Middle frontal gyrus (tissue), 1 donor: ENCODE data around the gene MRPL21.
"Not testable (repeated sequence)": the region's sequence is repeated elsewhere in the genome, so short reads cannot be mapped to it uniquely, and the experiment has no call there.

Source experiments
- DNase-seq: peaks from one replicate; pipeline ENCODE4 v3.0.0-alpha.2; 2015; ENCODE audit warnings: low spot score; ENCODE audit errors: extremely low spot score

MRPL21 gene

DNA sequence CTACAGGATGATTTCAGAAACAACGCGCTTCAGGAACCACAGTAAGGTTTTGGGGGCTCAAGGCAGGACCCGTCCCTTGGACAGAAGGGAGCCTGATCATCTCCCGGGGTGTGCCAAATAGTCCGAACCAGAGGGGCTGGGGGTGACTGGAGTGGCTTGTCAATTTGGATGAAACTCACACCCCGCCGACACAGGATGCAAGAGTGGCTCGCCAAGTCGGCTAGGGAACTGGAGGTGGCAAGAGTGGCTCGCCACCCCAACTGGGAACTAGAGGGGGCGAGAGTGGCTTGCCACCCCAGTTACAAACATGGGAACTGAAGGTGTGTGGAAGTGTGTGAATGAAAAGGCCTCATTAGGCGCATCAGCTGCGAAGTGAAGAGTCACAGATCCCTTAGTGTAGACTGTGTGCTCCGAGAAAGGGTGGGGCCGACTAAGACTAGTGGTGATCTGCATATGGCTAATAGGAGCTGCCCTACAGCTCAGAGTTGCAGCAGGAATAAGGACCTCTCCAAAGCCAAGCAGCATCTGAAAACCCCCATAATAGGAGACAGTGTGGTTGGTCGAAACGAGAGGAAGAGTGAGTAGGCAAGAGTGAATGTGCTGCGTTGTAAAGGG, 35.3 kb downstream of the MRPL21 start:
- DNase-seq, result no peak

DNA sequence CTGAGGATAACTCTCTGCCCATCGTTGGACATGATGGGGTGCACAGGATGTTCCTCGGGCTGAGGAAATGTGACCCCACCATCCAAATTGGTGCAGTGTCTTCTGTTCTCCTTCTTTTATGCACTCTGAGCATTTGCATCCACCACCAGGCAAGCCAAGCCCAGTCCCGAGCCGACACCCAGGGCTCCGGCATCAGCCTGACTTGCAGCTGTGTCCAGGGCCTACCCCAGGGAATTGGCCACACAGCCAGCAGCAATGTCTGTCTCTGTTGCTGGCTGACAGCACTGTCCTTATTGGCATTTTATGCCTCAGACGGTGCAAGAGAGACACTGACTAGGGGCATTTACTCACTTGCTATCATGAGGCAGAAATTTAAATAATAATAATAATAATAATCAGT, 36.6 kb downstream of the MRPL21 start:
- no peak for DNase-seq

DNA sequence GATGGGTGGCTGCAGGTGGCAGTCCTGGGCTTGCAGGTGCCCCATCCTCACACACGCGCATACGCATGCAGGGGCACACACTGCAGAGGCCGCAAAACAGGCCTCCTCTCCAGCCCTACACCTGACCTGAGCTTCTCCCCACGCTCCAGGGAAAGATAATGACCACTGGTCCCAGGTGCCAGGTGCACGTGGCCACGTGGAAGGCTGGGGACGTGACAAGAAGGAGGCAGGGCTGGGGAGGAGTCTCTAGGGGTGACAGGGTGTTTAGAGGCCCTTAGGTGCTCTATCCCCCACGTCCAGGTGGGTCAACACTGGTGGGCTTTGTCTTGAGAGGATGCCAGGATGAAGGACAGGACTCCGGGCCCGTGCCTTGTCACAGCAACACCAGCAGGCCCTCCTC, 38.4 kb downstream of the MRPL21 start:
- no peak for DNase-seq

DNA sequence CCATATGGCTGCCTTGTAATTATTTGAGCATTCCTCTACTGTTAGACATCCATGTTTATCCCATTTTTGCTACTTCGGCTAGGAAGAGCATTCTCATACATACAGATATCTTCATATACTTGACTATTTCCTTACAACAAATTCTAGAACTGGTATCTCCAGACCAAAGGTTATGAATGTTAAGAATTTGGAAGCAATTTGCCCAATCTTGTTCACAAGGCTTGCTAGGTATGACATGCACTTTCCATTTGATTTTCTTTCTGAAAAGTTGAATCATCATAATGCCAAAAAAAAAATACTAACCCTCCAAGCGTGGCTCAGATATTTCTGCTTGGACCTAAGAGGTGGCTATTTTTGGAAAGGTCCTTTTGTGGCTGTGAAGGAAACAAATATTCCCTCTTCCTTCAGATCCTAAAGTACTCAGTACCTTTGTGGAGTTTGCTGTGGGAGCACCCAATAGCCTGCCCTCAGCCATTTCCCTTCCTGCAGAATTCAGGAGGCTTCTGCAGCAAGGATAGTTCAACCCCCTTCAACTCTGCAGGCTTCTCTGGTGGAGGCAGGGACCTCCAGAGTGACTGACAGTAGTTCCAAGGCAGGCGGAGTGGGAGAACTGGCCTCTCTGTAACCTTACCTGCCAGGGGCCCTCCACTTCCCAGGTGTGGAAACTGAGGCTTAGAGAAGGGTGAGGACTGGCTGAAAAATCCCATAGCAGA, 39.9 kb downstream of the MRPL21 start:
- no peak for DNase-seq

DNA sequence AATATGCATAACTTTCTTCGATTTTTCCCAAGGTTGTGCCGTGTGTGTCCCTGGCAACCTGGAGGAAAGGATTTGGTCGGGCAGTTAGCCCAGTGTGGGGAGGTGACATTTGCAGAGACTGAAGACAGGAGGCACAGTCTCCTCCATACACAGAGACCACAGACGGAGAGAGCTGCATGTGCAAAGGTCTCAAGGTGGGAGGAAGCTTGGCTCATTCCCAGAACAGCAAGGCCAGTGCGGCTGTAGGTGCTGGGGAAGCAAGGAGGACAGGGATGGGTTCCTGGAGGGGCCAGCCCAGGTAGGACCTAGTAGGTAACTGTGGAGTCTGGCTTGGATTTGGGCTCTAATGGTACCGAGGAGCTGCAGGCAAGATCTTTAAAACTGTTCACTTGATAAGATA, 41.2 kb downstream of the MRPL21 start:
- no peak for DNase-seq

DNA sequence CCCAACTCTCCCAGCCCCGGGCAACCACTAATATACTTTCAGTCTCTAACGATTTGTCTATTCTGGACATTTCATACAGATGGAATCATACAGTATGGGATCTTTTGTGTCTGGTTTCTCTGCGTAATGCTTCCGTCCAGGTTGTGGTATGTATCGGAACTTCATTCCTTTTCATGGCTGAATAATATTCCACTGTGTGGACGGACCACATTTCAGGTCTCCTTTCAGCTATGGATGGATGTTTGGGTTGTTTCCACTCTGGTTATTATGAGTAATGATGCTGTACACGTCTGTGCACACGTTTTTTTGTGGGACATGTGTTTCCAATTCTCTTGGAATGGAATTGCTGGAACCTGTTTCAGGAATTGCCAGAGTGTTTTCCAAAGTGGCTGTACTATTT, 44.5 kb downstream of the MRPL21 start:
- no peak for DNase-seq

DNA sequence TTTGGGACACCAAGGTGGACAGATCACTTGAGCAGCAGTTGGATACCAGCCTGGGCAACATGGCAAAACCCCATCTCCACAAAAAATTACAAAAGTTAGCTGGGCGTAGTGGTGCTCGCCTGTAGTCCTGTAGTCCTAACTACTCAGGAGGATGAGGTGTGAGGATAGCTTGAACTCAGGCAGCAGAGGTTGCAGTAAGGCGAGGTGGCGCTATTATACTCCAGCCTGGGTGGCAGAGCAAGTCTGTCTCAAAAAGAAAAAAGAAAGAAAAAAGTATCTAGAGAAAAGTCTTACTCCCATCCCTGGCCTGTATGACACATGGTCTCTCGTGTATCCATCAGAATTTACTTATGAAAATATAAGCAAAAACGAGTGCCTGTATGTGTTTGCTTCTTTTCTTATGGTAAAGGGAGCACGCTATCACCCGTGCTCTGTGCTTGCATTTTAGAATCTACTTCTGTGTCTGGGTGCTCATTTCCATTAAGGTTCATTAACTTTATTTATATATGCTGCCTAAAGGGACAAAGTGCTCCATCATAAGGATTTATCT, 46.5 kb downstream of the MRPL21 start:
- no peak for DNase-seq

DNA sequence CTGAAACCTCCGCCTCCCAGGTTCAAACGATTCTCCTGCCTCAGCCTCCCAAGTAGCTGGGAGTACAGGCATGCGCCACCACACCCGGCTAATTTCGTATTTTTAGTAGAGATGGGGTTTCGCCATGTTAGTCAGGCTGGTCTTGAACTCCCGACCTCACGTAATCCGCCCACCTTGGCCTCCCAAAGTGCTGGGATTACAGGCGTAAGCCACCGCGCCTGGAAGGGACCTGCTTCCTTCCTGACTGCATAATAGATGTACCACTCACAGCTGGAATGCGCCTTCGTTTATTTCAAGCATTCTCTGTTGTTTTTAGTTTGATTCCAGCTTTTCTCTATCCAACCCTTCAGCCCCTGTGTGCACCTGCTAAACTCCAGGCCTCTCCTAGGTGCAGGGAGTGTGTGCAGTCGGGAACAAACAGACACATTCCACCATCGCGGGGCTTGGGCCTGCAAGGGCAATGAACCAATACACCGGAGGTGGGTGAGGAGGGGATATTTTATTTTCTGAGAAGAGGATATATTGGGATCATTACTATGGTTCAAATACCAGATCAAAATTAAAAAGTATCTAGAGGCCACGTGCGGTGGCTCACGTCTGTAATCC, 47.1 kb downstream of the MRPL21 start:
- not testable (repeated sequence) for DNase-seq

DNA sequence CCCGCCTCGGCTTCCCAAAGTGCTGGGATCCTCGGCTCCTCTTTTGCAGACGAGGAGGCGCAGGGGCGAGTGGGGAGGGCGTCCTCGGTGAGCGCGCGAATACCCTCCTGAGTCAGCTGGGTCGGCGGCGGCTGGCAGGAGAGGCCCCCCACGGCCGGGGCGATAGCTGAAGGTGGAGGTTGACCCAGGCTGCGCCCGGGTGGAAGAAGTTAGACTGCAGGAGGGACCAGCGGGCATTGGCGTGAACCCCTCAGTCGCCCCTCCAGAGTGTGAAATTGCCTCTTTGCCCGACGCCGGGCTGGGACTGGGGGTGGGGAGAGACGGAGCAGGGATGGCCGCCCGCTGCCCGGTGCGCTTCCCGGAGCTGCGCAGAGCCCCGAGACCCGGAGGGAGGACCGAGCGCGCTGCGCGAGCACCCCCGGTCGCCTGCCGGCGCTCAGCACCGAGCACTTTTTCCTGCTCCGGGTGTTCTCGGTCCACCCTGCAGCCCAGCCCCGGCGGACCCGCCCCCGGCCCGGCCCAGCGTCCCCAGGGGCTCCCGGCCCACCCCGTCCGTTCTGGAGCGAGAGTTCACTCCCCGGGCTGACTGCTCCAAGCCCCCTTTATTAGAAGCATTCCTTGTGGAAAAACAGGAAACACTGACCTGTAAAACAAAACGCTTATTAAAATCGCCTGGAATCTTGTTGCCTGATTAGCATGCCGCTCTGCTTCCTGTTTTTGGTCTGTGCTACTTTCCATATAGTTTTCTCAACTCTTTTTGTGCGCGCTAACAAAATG, 48.2 kb downstream of the MRPL21 start:
- DNase-seq, result no peak

DNA sequence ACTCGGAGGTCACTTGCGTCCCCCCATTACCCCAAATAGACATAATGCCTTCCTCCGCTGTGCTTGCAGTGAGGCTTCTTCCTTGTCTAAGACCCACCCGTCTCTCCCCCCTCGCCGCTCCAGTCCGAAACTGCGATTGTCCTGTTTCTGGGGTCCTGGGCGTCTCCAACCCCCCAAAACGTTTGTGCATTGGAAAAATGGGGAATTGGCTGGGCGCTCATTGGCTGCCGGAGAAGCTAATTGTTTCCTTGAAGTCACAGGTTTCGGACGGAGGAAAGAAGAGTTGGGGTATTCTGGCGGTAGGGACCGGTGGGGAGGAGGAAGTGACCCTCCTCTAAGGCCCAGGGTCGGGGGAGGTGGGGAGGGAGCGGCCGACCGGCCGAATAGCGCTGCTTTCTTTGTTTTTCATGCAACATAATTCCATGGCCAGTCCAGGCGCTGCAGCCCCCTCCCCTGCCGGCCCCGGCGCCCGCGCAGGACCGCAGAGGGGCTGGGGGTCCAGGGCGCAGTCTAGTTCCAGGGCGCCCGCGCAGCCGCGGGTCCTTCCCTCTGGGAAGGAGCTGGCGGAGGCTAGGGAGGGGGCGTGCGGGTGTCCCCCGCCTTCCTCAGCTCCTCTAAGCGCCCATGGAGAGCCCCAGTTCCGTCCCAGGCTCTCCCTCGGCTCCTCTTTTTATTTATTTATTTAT, 49.2 kb downstream of the MRPL21 start:
- DNase-seq, result no peak

DNA sequence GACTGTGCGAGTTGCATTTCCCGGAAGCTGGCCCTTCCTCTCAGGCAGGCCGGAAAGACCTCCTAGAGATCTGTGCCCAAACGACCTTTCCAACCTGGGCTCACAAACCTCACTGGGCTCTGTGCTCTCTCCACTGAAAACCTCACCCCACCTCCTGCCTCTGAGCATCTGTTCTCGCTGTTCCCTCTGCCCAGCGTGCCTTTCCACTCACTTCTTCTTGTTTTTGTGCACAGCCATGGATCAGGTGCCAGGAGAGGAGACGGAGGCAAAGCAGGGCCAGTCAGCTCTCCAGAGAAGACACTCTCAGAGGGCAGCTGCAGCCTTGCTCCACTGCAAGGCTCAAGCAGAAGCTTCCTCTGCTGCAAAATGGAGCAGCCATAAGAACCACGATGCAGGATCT, 51.0 kb downstream of the MRPL21 start:
- DNase-seq, result no peak

DNA sequence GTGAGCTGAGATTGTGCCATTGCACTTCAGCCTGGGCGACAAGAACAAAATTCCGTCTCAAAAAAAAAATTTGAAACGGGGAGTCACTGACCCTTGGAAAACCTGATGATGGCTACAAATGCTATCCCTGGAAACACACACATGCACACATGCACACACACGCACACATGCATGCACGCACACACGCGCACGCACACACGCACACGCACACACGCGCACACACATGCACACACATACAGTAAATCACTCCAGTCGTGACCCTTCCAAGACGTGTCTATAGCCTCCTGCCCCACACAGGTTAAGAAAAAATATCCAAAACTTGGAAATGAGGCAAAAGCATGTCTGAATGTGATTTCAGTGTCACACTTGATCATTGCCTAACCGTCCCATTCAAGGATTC, 55.2 kb downstream of the MRPL21 start:
- DNase-seq, result no peak

DNA sequence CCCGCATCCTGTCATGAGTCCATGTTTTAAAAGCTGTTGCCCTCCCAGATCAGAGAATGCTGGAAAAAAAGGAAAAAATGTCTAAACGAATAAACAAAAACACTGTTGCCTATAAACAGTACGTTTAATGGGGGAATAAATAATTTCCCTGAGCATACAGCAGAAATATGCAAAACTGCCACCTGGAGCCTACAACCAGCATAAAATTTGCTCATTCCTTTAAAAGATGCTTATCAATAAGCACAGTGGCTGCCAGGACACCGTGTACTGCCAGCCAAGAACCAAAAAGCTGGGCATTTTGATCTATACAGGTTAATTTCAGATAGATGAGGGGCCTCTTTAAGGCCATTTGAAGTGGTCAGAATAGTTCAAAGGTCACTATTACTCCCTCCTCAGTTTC, 56.2 kb downstream of the MRPL21 start:
- no peak for DNase-seq

DNA sequence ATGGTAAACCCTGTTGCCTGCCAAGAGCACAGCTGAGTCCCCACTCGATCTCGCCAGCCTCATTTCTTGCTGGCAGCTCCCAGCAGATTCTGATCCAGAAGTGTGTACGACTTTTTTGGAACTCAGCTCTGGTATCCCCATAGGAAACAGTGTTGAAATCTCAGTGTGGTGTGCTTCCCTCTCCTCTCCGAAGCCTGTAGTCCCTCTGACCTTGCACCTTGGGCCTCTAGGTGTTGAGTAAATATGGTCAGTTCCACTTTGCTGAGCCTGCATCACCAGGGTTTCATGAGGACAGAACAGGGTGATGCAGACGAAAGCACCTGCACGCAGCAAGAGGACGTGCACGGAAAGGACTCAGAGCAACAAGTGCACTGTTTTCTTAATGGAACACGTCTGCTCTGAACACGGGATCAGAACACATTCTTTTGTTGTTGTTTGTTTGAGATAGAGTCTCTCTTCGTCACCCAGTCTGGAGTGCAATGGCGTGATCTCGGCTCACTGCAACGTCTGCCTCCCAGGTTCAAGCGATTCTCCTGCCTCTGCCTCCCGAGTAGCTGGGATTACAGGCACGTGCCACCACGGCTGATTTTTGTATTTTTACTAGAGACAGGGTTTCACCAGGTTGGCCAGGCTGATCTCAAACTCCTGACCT, 58.2 kb downstream of the MRPL21 start:
- DNase-seq, result no peak

DNA sequence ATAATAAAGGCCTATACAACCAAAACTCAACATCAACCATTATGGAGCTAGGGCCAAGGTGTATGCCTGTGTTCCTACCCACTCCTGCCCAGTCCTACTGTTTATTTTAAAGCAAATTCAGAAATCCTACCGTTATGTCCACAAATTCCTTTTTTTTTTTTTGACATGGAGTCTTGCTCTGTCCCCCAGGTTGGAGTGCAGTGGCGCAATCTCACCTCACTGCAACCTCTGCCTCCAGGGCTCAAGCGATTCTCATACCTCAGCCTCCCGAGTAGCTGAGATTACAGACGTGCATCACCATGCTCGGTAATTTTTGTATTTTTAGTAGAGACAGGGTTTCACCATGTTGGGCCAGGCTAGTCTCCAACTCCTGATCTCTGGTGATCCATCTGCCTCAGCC, 58.8 kb downstream of the MRPL21 start:
- DNase-seq, result no peak

DNA sequence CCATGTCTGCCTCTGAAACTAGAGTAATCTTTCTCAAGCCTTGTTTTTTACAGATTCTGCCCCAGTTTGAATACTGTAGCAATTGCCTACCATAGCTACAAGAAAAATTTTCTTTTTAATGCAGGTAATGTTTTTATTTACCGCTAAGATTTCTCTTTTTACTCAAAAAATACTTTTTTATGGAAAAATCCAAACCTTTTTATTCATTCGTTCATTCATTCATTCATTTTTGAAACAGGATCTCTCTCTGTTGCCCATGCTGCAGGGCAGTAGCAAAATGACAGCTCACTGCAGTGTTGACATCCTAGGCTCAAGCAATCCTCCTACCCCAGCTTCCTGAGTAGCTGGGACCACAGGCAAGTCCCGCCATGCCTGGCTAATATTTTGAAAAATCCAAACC, 59.3 kb downstream of the MRPL21 start:
- DNase-seq, result no peak

DNA sequence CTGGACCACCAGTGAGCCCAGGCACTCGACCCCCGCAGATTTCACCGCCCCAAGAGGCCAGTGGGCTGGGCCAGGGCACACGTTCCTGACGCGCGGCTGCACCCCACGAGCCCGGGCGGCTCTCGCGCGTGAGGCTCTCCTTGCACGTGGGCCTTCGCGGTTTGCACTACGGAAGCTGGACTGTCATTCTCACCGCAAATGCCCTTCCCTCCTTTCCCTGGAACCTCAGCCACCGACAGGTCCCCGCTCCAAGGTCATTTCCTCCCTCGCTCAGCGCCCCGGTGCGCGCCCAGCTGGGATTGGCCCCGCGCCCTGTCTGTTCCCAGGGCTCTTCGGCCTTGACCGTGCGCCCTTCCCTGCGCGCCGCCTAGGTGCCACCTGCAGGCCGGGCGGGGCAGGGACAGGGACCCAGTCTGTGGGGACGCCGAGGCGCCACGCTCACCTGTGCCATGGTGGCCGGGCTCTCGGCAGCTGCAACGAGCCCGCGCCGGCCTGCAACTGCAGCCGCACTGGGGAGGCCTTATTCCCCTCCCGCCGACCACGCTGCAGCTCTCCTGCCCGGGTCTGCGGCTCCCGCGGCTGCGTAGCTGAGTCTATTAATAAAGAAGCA, 59.8 kb downstream of the MRPL21 start:
- DNase-seq, result no peak

DNA sequence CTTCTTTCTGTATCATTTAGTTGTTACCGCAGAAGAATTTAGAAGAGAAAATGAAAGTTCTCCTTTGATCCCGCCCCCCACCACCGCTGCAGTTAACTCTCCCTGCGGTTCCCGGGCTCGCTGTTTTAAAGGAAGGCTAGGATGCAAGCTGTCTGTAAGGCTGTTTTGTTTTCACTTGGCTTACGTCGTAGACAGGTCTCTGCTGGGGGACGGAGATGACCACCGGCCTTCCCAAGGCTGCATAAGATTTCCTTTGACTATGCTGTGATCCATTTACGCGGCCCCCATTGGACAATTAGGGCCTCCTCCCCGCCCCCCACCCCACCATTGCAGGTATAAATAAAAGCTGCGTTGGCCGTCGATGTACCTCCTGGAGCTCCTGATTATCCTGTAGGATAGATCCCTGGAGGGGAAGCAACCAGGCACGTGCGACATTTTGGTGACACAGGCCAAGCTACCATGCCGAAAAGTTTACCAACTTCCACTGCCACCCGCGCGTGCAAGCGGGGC, 60.5 kb downstream of the MRPL21 start:
- DNase-seq, result no peak

DNA sequence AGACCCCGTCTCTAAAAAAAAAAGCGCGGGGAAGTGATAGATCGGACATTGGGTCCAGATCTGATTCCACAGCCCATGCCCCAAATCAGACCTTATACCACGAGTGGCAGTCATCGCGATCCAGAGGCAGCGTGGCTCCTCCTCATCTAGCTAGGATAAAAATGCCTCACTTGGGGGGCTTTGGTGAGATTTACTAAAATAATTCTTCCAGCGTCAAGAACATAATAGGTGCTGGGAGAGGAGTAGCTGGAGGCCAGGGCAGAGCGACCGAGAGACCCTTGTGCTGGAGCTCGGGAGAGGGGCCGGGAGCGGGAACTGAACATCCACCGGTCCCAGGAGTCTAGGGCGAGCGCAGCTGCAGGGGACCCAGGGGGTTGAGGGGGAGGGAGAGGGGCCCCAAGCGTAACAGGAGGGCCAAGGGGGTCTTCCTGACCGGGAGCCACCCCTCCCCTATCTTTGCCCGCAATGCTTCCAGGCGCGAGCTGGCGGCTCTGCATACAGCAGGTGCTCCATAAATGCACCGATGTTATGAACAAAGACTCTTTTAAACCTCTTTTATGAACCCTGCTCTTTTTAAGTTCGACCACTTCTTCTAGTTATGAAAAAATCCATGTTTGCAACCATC, 61.1 kb downstream of the MRPL21 start:
- no peak for DNase-seq
